Activated naive CD4-positive, alpha-beta T cell (primary cell): ENCODE results near the gene WNK4.

Source experiments
- DNase-seq, 4 experiments: peaks; one replicate each; lab custom pipeline; 2025; lab: John Stamatoyannopoulos, UW

The WNK4 gene

DNA sequence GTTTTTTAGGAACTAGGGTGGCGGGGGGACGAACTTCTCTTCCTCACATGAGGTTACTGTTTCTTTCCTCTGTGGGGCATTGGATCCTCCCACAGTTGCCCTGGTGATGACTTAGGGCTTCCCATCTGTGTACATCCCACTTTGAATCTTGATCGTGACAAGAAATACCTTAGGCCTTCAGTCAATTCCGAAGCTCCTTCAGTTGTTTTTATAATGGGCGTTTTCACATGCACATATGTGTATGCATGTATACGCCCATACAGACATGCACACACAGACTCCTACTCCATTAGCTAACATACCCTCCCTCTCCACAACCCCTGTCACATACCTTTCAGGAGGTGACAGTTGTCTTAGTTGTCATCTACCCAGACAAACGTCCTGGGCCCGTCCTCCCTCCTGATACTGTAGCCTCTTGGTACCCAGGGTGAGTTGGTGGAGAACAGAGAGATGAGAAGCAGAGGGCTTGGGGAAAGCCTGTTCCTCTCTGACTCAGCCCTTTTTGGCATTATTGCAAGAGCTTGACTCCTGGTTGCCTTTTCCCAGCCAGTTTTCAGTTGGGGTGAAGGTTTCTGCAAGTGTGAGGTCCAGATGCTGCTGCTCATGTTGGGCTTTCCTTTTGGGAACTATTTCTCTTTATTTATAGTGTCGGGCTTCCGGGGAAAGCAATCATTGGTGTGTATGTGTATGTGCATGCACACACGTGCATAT lies 61.7 kb downstream of the WNK4 start:
- no peak for DNase-seq

DNA sequence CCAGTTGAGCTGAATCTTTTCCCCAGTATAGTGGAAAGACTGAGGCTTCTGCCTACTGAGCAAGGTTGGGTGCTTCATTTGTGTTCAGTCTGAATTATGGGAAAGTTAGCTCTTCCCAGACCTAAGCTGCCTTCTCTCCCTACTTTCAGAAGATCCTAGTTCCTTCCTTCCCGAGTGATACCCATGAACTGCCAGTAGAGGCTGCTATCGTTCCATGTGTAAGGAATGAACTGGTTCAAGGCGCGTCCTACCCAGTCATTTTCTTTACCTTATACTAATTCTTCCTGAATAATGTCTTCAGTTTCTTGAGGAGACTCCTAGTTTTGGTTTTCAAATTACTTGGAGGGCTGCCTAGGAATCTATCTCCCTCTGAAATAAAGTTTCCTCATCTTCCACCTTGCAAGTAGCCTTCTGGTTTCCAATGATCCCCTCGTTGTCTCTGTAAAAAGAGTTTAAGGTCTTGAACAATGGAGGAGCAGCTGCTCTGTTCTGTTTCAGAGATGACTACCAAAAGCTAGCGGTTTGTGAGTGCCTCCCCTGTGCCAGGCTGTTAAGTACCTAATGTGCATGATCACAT lies 63.0 kb downstream of the WNK4 start:
- DNase-seq: no peak

GRCh38 chr17:42844271-42844670 lies 63.9 kb downstream of the WNK4 start, which contains the start of gene AOC2:
Gene AOC2 (plus strand): TSS chr17:42844580. CDS start chr17:42844627, 47 bp downstream.
- no peak for DNase-seq

DNA sequence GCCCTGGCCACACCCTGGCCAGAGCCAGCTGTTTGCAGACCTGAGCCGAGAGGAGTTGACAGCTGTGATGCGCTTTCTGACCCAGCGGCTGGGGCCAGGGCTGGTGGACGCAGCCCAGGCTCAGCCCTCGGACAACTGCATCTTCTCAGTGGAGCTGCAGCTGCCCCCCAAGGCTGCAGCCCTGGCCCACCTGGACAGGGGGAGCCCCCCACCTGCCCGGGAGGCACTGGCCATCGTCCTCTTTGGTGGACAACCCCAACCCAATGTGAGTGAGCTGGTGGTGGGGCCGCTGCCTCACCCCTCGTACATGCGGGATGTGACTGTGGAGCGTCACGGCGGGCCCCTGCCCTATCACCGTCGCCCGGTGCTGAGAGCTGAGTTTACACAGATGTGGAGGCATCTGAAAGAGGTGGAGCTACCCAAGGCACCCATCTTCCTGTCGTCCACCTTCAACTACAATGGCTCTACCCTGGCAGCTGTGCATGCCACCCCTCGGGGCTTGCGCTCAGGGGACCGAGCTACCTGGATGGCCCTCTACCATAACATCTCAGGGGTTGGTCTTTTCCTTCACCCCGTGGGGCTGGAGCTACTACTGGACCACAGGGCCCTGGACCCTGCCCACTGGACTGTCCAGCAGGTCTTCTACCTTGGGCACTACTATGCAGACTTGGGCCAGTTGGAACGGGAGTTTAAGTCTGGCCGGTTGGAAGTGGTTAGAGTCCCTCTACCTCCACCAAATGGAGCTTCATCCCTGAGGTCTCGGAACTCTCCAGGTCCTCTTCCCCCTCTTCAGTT lies 64.5 kb downstream of the WNK4 start:
- DNase-seq: no peak

- no peak for DNase-seq
Measured at GRCh38 chr17:42845556-42845917, 65.1 kb downstream of the WNK4 start.

DNA sequence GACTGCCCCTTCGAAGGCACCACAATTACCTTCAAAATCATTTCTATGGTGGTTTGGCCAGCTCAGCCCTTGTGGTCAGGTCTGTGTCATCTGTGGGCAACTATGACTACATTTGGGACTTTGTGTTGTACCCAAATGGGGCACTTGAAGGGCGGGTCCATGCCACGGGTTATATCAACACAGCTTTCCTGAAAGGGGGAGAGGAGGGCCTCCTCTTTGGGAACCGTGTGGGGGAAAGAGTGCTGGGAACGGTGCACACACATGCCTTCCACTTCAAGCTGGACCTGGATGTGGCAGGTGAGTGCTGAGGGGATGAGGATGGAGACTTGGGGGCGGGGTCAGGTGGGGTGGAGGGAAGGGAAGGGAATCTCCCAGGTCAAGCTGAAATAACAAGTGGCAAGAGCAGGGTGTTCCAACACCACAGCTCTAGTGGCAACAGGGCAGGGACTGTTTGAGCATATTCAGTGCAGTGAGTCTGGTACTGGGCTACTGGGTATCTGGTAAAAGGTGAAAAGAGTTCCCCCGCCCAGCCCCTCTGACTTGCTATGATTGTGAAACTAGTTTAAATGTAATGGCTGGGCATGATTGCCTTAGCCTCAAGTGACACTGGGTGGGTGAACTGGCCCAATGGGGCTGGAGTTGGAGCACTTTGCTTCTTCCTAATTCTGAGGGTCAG lies 65.6 kb downstream of the WNK4 start:
- DNase-seq: no peak
